ENCODE data around the gene CD81.
"Not testable (repeated sequence)": the region's sequence is repeated elsewhere in the genome, so short reads cannot be mapped to it uniquely, and the experiment has no call there.

The CD81 gene

GRCh38 chr11:2357651-2358050 lies 19.5 kb upstream of the CD81 start:
- not testable (repeated sequence) for DNase-seq (ENCODE audit: low spot score)

GRCh38 chr11:2358754-2359442 lies 18.2 kb upstream of the CD81 start:
- DNase-seq (ENCODE audit: low spot score) = no peak

- DNase-seq (ENCODE audit: low spot score) = no peak
Measured at GRCh38 chr11:2359557-2359956, 17.6 kb upstream of the CD81 start.

GRCh38 chr11:2360081-2360642 lies 16.9 kb upstream of the CD81 start:
- no peak for DNase-seq (ENCODE audit: low spot score)

GRCh38 chr11:2361565-2361964 lies 15.5 kb upstream of the CD81 start:
- no peak for DNase-seq (ENCODE audit: low spot score)

GRCh38 chr11:2362414-2362813 lies 14.7 kb upstream of the CD81 start:
- no peak for DNase-seq (ENCODE audit: low spot score)

GRCh38 chr11:2363130-2363529 lies 14.0 kb upstream of the CD81 start:
- DNase-seq (ENCODE audit: low spot score) = no peak

- DNase-seq (ENCODE audit: low spot score) = no peak
Measured at GRCh38 chr11:2363577-2364370, 13.3 kb upstream of the CD81 start.

- not testable (repeated sequence) for DNase-seq (ENCODE audit: low spot score)
Measured at GRCh38 chr11:2364386-2364785, 12.7 kb upstream of the CD81 start.

GRCh38 chr11:2365571-2366210 lies 11.4 kb upstream of the CD81 start:
- no peak for DNase-seq (ENCODE audit: low spot score)

GRCh38 chr11:2366276-2366675 lies 10.8 kb upstream of the CD81 start:
- DNase-seq (ENCODE audit: low spot score) = no peak

GRCh38 chr11:2366733-2367132 lies 10.4 kb upstream of the CD81 start:
- no peak for DNase-seq (ENCODE audit: low spot score)

GRCh38 chr11:2367266-2368160 lies 9.6 kb upstream of the CD81 start:
- no peak for DNase-seq (ENCODE audit: low spot score)

GRCh38 chr11:2368178-2368850 lies 8.8 kb upstream of the CD81 start:
- no peak for DNase-seq (ENCODE audit: low spot score)

GRCh38 chr11:2368851-2369180 lies 8.3 kb upstream of the CD81 start:
- no peak for DNase-seq (ENCODE audit: low spot score)

- DNase-seq (ENCODE audit: low spot score) = no peak
Measured at GRCh38 chr11:2369320-2369719, 7.8 kb upstream of the CD81 start.

GRCh38 chr11:2369896-2370295 lies 7.2 kb upstream of the CD81 start:
- no peak for DNase-seq (ENCODE audit: low spot score)

- DNase-seq (ENCODE audit: low spot score) = no peak
Measured at GRCh38 chr11:2374456-2375201, 2.5 kb upstream of the CD81 start.

GRCh38 chr11:2375341-2375853 lies 1.7 kb upstream of the CD81 start:
- DNase-seq (ENCODE audit: low spot score) = peak; percentile 47

- DNase-seq (ENCODE audit: low spot score) = no peak
Measured at GRCh38 chr11:2375964-2376551, 1.1 kb upstream of the CD81 start.

Data from HuH-7 (cell line).